Peyer's patch (tissue), 4 donors: Measurements from ENCODE around the gene PLPP1.

Source experiments
- CTCF ChIP-seq, 6 experiments: fragments of 450-650 bp in 4 of 6; fragments of 200-600 bp in 2 of 6; sonication (generic) in 1 of 6; IDR thresholded peaks; one replicate each; pipeline ENCODE4 v1.5.1; 2017 to 2019; ENCODE audit warnings: antibody characterized with exemption in 6 of 6, mild to moderate bottlenecking in 3 of 6, moderate library complexity in 1 of 6
- POLR2A ChIP-seq, 2 donors: fragments of 450-650 bp; IDR thresholded peaks; one replicate each; pipeline ENCODE4 v1.5.1; 2017; ENCODE audit warnings: antibody characterized with exemption in 2 of 2, mild to moderate bottlenecking in 2 of 2, moderate library complexity in 2 of 2

DNA sequence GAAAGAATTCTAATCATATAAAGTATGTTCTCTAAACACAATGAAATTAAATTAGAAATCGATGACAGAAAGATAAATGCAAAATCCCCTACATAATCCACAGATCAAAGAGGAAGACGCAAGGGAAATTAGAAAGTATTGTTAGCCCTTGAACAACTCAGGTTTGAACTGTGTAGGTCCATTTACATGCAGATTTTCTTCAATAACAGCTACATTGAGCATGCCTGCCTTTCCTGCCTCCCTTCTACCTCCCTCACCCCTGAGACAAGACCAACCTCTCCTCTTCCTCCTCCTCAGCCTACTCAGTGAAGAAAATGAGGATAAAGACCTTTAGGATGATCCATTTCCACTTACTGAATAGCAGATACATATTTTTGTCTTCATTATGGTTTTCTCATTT is 75.2 kb downstream of the PLPP1 start:
- TF ChIP-seq CTCF (IDR thresholded peaks at IDR 0.05) = no peak
- no peak for TF ChIP-seq POLR2A (IDR thresholded peaks at IDR 0.05)
